ENCODE results near the gene NMUR1. TPM values are rescaled to one million over a fixed set of nuclear protein-coding genes. Genes with fewer than 3 reads are reported as not detected.

Gene NMUR1
- total and polyA plus RNA-seq, 7 donors = 0.03 to 0.10 (median 0.06) TPM; not detected in 1

- ATAC-seq = no peak
- Histone ChIP-seq H3K27ac (no peak overlapping the region), H3K27me3 (ENCODE audit: insufficient read depth in 3 of 3, low read length in 2 of 3) (peaks cover 0 to 9% (median 0%) of the 10 kb centered on the region in 3 donors), H3K4me1 (no peaks in the 10 kb centered on the region), H3K36me3 (ENCODE audit: insufficient read depth in 1 of 2, low read depth in 1 of 2) (no peaks in the 10 kb centered on the region), H3K4me3 (no peak overlapping the region), H3K9me3 (no peaks in the 10 kb centered on the region)
- 94 to 98% (median 95%) methylated on average over 9 of the region's 9 CpGs for WGBS, 3 donors
- intact Hi-C loops (cut with DNase I) = no loop called here
- no peak for DNase-seq
- no peak for TF ChIP-seq CTCF (IDR thresholded peaks at IDR 0.05)
Measured at GRCh38 chr2:231528636-231529030, 1.6 kb downstream of the NMUR1 start.

- Histone ChIP-seq H3K27ac (no peak overlapping the region), H3K9me3 (no peaks in the 10 kb centered on the region), H3K4me3 (no peak overlapping the region), H3K36me3 (ENCODE audit: insufficient read depth in 1 of 2, low read depth in 1 of 2) (no peaks in the 10 kb centered on the region), H3K4me1 (no peaks in the 10 kb centered on the region), H3K27me3 (ENCODE audit: insufficient read depth in 3 of 3, low read length in 2 of 3) (peaks cover 0 to 9% (median 0%) of the 10 kb centered on the region in 3 donors)
- DNase-seq (no peak), ATAC-seq (no peak)
- TF ChIP-seq CTCF (IDR thresholded peaks at IDR 0.05) = no peak
- intact Hi-C loops (cut with DNase I) = no loop called here
- 79 to 88% (median 80%) methylated on average over 30 of the region's 30 CpGs for WGBS, 3 donors
Measured at GRCh38 chr2:231527955-231528635, 2.1 kb downstream of the NMUR1 start.

GRCh38 chr2:231527091-231527395 is 3.2 kb downstream of the NMUR1 start:
- H3K9me3 ChIP-seq = no peaks in the 10 kb centered on the region
- DNase-seq (no peak), ATAC-seq (no peak)
- no peak overlapping the region for H3K27ac ChIP-seq
- H3K36me3 ChIP-seq (ENCODE audit: insufficient read depth in 1 of 2, low read depth in 1 of 2) = no peaks in the 10 kb centered on the region
- no peaks in the 10 kb centered on the region for H3K4me1 ChIP-seq
- peaks cover 0 to 9% (median 0%) of the 10 kb centered on the region in 3 donors for H3K27me3 ChIP-seq (ENCODE audit: insufficient read depth in 3 of 3, low read length in 2 of 3)
- WGBS, 3 donors = 81 to 89% (median 83%) methylated on average over 7 of the region's 7 CpGs
- TF ChIP-seq CTCF (IDR thresholded peaks at IDR 0.05) = no peak
- intact Hi-C loops (cut with DNase I) = no loop called here
- H3K4me3 ChIP-seq = no peak overlapping the region

GRCh38 chr2:231526341-231527090 is 3.7 kb downstream of the NMUR1 start:
- no peak for ATAC-seq
- no peaks in the 10 kb centered on the region for H3K9me3 ChIP-seq
- H3K27me3 ChIP-seq (ENCODE audit: insufficient read depth in 3 of 3, low read length in 2 of 3) = peaks cover 0 to 9% (median 0%) of the 10 kb centered on the region in 3 donors
- whole genome bisulfite sequencing, 3 donors = 88 to 90% (median 90%) methylated on average over 16 of the region's 16 CpGs
- no peak for DNase-seq
- H3K36me3 ChIP-seq (ENCODE audit: insufficient read depth in 1 of 2, low read depth in 1 of 2) = no peaks in the 10 kb centered on the region
- TF ChIP-seq CTCF (IDR thresholded peaks at IDR 0.05) = no peak
- intact Hi-C loops (cut with DNase I) = no loop called here
- H3K4me3 ChIP-seq = no peak overlapping the region
- H3K4me1 ChIP-seq = no peaks in the 10 kb centered on the region
- no peak overlapping the region for H3K27ac ChIP-seq
